GM19452 (cell line): ENCODE measurements around the gene DQX1.
"Not testable (repeated sequence)": the region's sequence is repeated elsewhere in the genome, so short reads cannot be mapped to it uniquely, and the experiment has no call there.

ENCODE experiments used
- ATAC-seq: cut with Tn5 transposase; IDR thresholded peaks from one replicate; pipeline ENCODE4 v1.9.1; 2021; ENCODE audit not compliant: unreplicated experiment

Gene DQX1

GRCh38 chr2:74497777-74498499 is 28.1 kb downstream of the DQX1 start:
- no peak for ATAC-seq

- no peak for ATAC-seq
Measured at GRCh38 chr2:74496997-74497776, 28.8 kb downstream of the DQX1 start.

- ATAC-seq = no peak
Measured at GRCh38 chr2:74495440-74495839, 30.6 kb downstream of the DQX1 start.

DNA sequence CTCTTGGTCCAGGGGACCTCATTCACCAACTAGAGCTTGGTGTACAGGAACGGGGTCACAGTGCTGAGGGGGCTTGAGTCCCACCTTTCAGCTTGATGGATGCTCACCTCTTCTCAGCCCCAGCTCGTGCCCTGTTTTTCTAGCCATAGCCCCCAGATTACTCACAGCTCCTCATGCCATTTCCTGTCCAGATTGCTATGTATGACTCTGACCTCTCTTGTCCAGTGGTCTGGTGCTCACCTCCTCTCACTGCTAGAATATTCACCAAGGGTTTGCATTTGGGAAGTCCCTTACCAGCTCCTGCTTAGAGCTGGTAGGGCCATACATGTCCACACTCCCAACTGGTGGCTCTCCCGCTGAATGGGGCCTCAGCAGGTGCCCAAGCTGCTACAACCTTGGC is 32.5 kb downstream of the DQX1 start:
- no peak for ATAC-seq

GRCh38 chr2:74491648-74492544 is 34.1 kb downstream of the DQX1 start:
- no peak for ATAC-seq

GRCh38 chr2:74489906-74490305 is 36.1 kb downstream of the DQX1 start:
- ATAC-seq = no peak

DNA sequence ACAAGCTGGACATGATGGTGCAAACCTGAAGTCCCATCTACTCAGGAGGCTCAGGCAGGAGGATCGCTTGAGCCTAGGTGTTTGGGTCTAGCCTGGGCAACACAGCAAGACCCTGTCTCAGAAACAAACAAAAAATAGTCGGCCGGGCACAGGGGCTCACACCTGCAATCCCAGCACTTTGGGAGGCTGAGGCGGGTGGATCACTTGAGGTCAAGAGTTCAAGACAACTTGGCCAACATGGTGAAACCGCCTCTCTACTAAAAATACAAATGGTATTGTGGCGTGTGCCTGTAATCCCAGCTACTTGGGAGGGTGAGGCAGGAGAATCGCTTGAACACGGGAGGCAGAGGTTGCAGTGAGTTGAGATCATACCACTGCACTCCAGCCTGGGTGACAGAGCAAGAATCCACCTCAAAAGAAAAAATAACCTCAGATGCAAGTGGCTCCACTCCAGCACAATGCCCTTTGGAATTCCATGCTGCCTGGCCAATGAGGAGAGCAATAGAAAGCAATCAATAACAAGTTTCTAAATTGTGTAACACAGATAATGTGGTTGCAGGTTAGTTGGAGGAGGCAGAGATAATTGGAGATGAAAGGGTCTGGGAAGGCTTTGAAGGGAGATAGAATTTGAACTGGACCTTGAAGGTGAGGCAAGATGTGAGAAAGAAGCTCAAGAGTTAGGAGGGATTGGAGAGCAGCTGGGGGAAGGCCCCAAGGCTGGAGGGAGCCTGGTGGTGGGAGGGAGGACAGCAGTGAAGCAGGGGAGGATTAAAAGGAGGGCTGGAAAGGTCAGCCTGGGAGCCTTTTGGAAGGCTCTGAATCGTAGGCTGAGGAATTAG is 37.2 kb downstream of the DQX1 start:
- ATAC-seq = no peak

DNA sequence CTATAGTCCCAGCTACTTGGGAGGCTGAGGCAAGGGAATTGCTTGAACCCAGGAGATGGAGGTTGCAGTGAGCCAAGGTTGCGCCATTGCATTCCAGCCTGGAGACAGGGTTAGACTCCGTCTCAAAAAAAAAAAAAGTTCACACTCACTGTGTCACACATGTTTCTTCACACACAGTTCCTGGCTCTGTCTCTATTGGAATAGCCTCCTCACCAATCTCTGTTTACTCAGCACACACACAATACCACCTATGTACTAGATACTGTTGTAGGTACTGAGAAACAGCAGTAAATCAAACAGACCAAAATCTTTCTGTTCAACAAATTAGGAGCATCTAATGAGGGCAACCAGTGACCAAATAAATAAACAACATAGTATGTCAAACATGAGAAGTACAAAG is 39.9 kb downstream of the DQX1 start:
- no peak for ATAC-seq

GRCh38 chr2:74483675-74484164 is 42.3 kb downstream of the DQX1 start:
- not testable (repeated sequence) for ATAC-seq

DNA sequence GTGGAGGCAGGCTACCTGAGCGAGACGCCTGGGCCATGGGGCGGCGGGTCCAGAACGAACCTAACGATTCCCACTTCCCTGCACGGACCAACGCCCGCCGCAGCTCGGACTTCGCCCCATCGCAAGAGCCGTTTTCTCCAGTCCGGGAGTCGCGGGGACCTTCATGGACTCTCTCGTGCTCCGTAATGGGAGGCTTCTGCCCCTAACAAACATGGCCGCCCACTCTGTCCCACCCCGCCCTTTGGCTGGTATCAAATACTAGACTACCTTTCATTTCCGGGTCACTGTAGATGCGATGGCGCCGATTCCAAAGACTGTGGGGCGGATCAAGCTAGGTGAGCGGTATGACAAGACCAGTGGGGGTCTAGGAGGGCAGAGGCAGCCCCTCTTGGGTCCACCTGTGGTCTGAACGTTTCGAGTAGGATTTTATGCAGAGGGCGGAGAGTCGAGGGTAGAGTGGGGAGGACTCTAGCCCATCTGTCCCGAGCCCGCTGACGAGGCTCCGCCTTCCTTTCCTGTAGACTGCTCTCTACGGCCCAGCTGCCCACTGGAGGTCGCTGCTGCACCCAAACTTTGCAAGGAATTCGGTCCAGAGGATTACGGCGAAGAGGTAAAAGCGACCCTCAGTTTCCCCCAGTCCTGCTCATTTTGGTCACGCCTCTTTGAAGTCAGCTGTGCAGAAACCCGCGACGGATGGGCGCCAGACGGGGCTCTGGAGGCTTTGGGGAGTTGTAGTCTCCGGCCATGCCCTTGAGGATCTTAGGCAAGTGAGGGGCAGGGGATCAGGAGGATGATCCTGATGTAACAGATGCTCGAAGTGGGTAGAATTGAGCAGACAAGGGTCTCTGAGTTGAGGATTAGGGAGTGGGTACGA is 43.0 kb downstream of the DQX1 start, which contains the start of the genes CCDC142 and TTC31:
Gene CCDC142 (minus strand): TSS at position 198 of the 874 bp plus-strand sequence. CDS start 161 bp downstream, at position 37.
Gene TTC31 (plus strand): TSS at position 281 of the 874 bp plus-strand sequence. CDS start 15 bp downstream, at position 296.
- peak; percentile 91 for ATAC-seq

- peak; percentile 41 for ATAC-seq
Measured at GRCh38 chr2:74481961-74482800, 43.9 kb downstream of the DQX1 start.

- no peak for ATAC-seq
Measured at GRCh38 chr2:74481431-74481830, 44.6 kb downstream of the DQX1 start.

GRCh38 chr2:74474899-74475298 is 51.1 kb downstream of the DQX1 start:
- no peak for ATAC-seq

GRCh38 chr2:74474481-74474880 is 51.5 kb downstream of the DQX1 start:
- no peak for ATAC-seq

DNA sequence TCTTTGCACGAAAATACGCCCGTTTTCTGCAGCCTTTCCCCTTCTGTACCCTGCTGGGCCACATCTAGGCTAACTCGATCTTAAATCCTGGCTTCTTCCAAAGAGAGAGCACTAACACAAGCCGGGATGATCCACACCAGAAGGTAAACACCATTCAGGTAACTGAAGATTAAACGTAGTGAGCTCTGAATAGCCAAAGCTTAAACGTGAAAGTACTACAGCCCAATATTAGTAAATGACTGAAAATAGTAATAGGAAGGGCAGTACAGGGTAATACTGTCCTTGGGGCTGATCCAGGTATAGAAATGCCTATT is 53.1 kb downstream of the DQX1 start:
- ATAC-seq = no peak

GRCh38 chr2:74472086-74472944 is 53.7 kb downstream of the DQX1 start, which contains the start of gene MRPL53:
MRPL53 (minus strand) TSS chr2:74472680; CDS start chr2:74472660, 20 bp downstream.
- ATAC-seq = peak; percentile 82

DNA sequence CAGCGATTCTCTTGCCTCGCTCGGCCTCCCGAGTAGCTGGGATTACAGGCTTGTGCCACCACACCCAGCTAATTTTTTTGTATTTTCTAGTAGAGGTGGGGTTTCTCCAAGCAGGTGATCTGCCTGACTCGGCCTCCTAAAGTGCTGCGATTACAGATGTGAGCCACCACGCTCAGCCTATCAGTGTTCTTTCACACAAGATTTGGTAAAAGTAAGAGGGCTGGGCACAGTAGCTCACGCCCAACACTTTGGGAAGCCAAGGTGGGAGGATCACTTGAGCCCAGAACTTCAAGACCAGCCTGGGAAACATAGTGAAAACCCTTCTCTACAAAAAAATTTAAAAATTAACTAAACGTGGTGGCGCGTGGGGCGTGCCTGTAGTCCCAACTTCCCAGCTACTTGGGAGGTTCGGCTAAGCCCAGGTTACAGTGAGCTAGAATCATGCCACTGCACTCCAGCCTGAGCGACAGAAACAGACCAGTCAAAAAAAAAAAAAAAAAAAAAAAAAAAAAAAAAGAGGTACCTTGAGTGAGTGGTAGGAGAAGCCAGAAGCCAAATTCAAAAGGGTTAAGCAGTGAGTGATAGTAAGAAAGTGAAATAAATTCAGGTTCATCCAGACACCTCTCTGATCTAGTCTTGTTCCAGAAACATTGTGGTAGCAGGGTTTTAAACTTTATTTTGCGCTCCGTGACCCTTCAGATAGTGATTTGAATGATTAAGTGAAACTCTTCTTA is 54.5 kb downstream of the DQX1 start:
- no peak for ATAC-seq
